IMR-90 (cell line): Measurements from ENCODE around the gene SLC35B3. TPM values are rescaled to one million over a fixed set of nuclear protein-coding genes. Genes with fewer than 3 reads are reported as not detected.

ENCODE experiments used
- ATAC-seq: fragments of 200-7000 bp; cut with Tn5 transposase; 2 replicates; pipeline ENCODE4 v1.9.1; 2020; ENCODE audit warnings: low read depth, mild to moderate bottlenecking, moderate library complexity
- BruUV-seq: library from RNA; stranded (reverse); fragments of 400-500 nt; replicated peaks from 2 replicates; lab custom pipeline; 2021; lab: Mats Ljungman, UMichigan
- CTCF ChIA-PET: fragments of 300-600 bp; formaldehyde crosslinking; extraction: SDS; loops from one replicate; lab custom pipeline; 2021; ENCODE audit warnings: antibody characterized with exemption; lab: Yijun Ruan, JAX
- POLR2A ChIA-PET: fragments of 300-600 bp; sonication (Branson Sonifier 250); formaldehyde crosslinking; loops from one replicate; lab custom pipeline; 2022; ENCODE audit warnings: antibody characterized with exemption; ENCODE audit not compliant: unreplicated experiment; lab: Charles Lee
- DNase-seq: peaks from one replicate; pipeline ENCODE4 v3.0.0; 2013
- H2AFZ ChIP-seq: replicated peaks from 2 replicates; pipeline ENCODE3; 2013; ENCODE audit warnings: low read length, mild to moderate bottlenecking; ENCODE audit not compliant: poor library complexity
- H2AK5ac ChIP-seq: 2 replicates; pipeline ENCODE4 v1.6.1; 2013; ENCODE audit warnings: low read depth, low read length, inconsistent platforms
- H2AK9ac ChIP-seq: replicated peaks from 2 replicates; pipeline ENCODE3; 2013; ENCODE audit warnings: mild to moderate bottlenecking, low read depth, low read length, moderate library complexity; ENCODE audit not compliant: poor library complexity
- H2BK120ac ChIP-seq: 2 replicates; pipeline ENCODE4 v1.6.1; 2013; ENCODE audit warnings: low read depth, low read length, inconsistent platforms
- H2BK15ac ChIP-seq: 3 replicates; pipeline ENCODE4 v1.6.1; 2013; ENCODE audit warnings: low read depth, low read length, inconsistent platforms
- H2BK20ac ChIP-seq: 2 replicates; pipeline ENCODE4 v1.6.1; 2013; ENCODE audit warnings: low read depth, mild to moderate bottlenecking, inconsistent platforms, low read length, moderate library complexity
- H2BK5ac ChIP-seq: 2 replicates; pipeline ENCODE4 v1.6.1; 2013; ENCODE audit warnings: mild to moderate bottlenecking, low read depth, low read length, inconsistent platforms; ENCODE audit not compliant: poor library complexity, severe bottlenecking
- H3K14ac ChIP-seq: replicated peaks from 2 replicates; pipeline ENCODE4 v1.6.1; 2013; ENCODE audit warnings: low read depth, low read length, inconsistent platforms
- H3K18ac ChIP-seq: 2 replicates; pipeline ENCODE4 v1.6.1; 2013; ENCODE audit warnings: low read depth, low read length, control low read depth
- H3K23ac ChIP-seq: 2 replicates; pipeline ENCODE4 v1.6.1; 2013; ENCODE audit warnings: low read depth, low read length, inconsistent platforms
- H3K27ac ChIP-seq: 2 replicates; pipeline ENCODE4 v1.5.1; 2013; ENCODE audit warnings: mild to moderate bottlenecking, control low read depth, low read length; ENCODE audit not compliant: insufficient read depth
- H3K27me3 ChIP-seq: 2 replicates; pipeline ENCODE4 v1.6.1; 2013; ENCODE audit warnings: low read length; ENCODE audit not compliant: control insufficient read depth, insufficient read depth
- H3K36me3 ChIP-seq: 2 replicates; pipeline ENCODE4 v1.6.1; 2013; ENCODE audit warnings: low read length, mixed read lengths; ENCODE audit not compliant: control insufficient read depth, insufficient read depth
- H3K4ac ChIP-seq: 2 replicates; pipeline ENCODE4 v1.6.1; 2013; ENCODE audit warnings: low read depth, low read length, inconsistent platforms
- H3K4me1 ChIP-seq: 2 replicates; pipeline ENCODE4 v1.6.1; 2013; ENCODE audit warnings: low read length, mixed read lengths; ENCODE audit not compliant: control insufficient read depth, insufficient read depth
- H3K4me2 ChIP-seq: 2 replicates; pipeline ENCODE4 v1.6.1; 2013; ENCODE audit warnings: low read depth, mild to moderate bottlenecking, control low read depth, low read length, moderate library complexity
- H3K4me3 ChIP-seq: 2 replicates; pipeline ENCODE4 v1.5.1; 2013; ENCODE audit warnings: low read depth, mild to moderate bottlenecking, control low read depth, low read length, moderate library complexity; ENCODE audit not compliant: insufficient read depth
- H3K56ac ChIP-seq: 2 replicates; pipeline ENCODE4 v1.6.1; 2013; ENCODE audit warnings: low read length, inconsistent platforms; ENCODE audit not compliant: insufficient read depth; ENCODE audit errors: extremely low read depth
- H3K79me1 ChIP-seq, 2 experiments: 2 replicates each; pipeline ENCODE4 v1.6.1; 2013; ENCODE audit warnings: low read length in 2 of 2, inconsistent platforms in 1 of 2, low read depth in 1 of 2
- H3K9ac ChIP-seq: 2 replicates; pipeline ENCODE4 v1.6.1; 2013; ENCODE audit warnings: low read depth, low read length, control low read depth
- H3K9me1 ChIP-seq: 2 replicates; pipeline ENCODE4 v1.6.1; 2013; ENCODE audit warnings: low read length, inconsistent platforms; ENCODE audit not compliant: insufficient read depth
- H3K9me3 ChIP-seq: 2 replicates; pipeline ENCODE4 v1.6.1; 2013; ENCODE audit warnings: low read length; ENCODE audit not compliant: control insufficient read depth, insufficient read depth
- H4K20me1 ChIP-seq: 2 replicates; pipeline ENCODE4 v1.6.1; 2013; ENCODE audit warnings: low read length, inconsistent platforms; ENCODE audit not compliant: insufficient read depth
- H4K5ac ChIP-seq: 2 replicates; pipeline ENCODE4 v1.6.1; 2013; ENCODE audit warnings: mild to moderate bottlenecking, low read depth, low read length, control low read depth
- H4K8ac ChIP-seq, 2 experiments: 2 replicates each; pipeline ENCODE4 v1.6.1; 2013; ENCODE audit warnings: low read depth in 2 of 2, low read length in 2 of 2, control low read depth in 1 of 2, inconsistent platforms in 1 of 2
- H4K91ac ChIP-seq: 2 replicates; pipeline ENCODE4 v1.6.1; 2013; ENCODE audit warnings: low read depth, low read length, inconsistent platforms; ENCODE audit not compliant: insufficient read depth
- CEBPB ChIP-seq: IDR thresholded peaks from 2 replicates; pipeline ENCODE4 v1.6.1; 2012; ENCODE audit warnings: low read depth, low read length, improper control_type of control experiment
- CTCF ChIP-seq: conservative IDR thresholded peaks from 2 replicates; pipeline ENCODE4 v1.5.1; 2012; ENCODE audit warnings: mild to moderate bottlenecking, low read depth, low read length, improper control_type of control experiment
- MXI1 ChIP-seq: IDR thresholded peaks from 2 replicates; pipeline ENCODE4 v1.6.1; 2012; ENCODE audit warnings: low read depth, mild to moderate bottlenecking, low read length, moderate library complexity, borderline replicate concordance
- NFE2L2 ChIP-seq: fragments of 150-350 bp; IDR thresholded peaks from 2 replicates; pipeline ENCODE4 v1.6.1; 2016; ENCODE audit warnings: low read depth, mild to moderate bottlenecking, low read length
- RAD21 ChIP-seq: IDR thresholded peaks from 2 replicates; pipeline ENCODE4 v1.6.1; 2012; ENCODE audit warnings: low read length, improper control_type of control experiment
- RCOR1 ChIP-seq: IDR thresholded peaks from 2 replicates; pipeline ENCODE4 v1.6.1; 2012; ENCODE audit warnings: mild to moderate bottlenecking, low read length, improper control_type of control experiment; ENCODE audit not compliant: insufficient replicate concordance
- USF2 ChIP-seq: fragments of 150-350 bp; IDR thresholded peaks from 2 replicates; pipeline ENCODE4 v1.6.1; 2017; ENCODE audit warnings: mild to moderate bottlenecking, antibody characterized with exemption, low read length, low read depth
- whole genome bisulfite sequencing, 2 experiments: methylation state at CpG; one replicate each; pipeline versions ENCODE4 v1.1.5 to v1.1.7; 2013; ENCODE audit warnings: missing lambda C conversion rate in 2 of 2; ENCODE audit not compliant: insufficient read length in 1 of 2; ENCODE audit errors: extremely low coverage in 2 of 2; 5-methylcytosine and 5-hydroxymethylcytosine counted together
- dilution Hi-C: fragments of 300-500 bp; cut with HindIII; formaldehyde crosslinking; loops from one replicate; pipeline ENCODE4 v1.14.3; 2018; ENCODE audit warnings: low sequenced_read_pairs; ENCODE audit not compliant: unreplicated experiment
- in situ Hi-C: fragments of 300-500 bp; cut with MboI; formaldehyde crosslinking; loops from 3 replicates; pipeline ENCODE4 v1.14.3; 2019; ENCODE audit warnings: low sequenced_read_pairs, inconsistent platforms, mixed read lengths
- intact Hi-C: fragments of 100-400 bp; cut with micrococcal nuclease; formaldehyde crosslinking; loops from 2 replicates; pipeline ENCODE4 v1.10.0; 2022
- polyA plus RNA-seq, 3 experiments: library from polyadenylated mRNA; depleted of rRNA; stranded (reverse); fragments of >200 nt; gene quantifications; 2 replicates each; pipeline ENCODE4 v1.2.3, GENCODE V29; 2012; ENCODE audit warnings: low replicate concordance in 1 of 3
- total RNA-seq: library from RNA; depleted of rRNA; stranded (reverse); fragments of >200 nt; gene quantifications from 2 replicates; pipeline ENCODE4 v1.2.3, GENCODE V29; 2012
- TF ChIP-seq, protein P1 (sequence below): fragments of 150-350 bp; IDR thresholded peaks from 2 replicates; pipeline ENCODE4 v1.6.1; 2016; ENCODE audit warnings: low read depth, mild to moderate bottlenecking, low read length, moderate library complexity, borderline replicate concordance

Gene SLC35B3
- total and polyA plus RNA-seq, 2 of the 4 experiments (the other 2 are of a cell fraction) = 19.0 to 21.1 TPM

DNA sequence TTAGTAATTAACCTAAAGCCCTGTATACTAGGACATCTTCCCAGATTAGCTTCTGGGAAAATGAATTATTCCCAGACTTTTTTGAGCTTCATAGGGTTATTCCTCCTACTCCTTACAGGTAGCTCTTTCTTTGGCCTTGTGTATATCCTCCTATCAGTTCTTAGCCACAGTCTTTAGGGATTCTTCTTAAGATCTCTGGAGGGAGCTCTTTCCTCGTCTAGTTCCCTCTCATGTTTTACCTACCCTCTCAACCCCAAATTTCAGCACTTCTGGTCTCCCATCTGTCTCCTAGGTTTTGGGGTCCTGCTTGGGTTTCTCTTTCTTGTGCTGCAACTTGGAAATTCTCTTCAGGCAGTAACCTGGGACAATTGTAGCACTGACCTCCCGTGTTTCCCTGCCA lies 46.4 kb upstream of the SLC35B3 start:
- H3K56ac ChIP-seq = no peak overlapping the region
- H3K23ac ChIP-seq = no peak overlapping the region
- H3K4ac ChIP-seq = no peak overlapping the region
- no peak overlapping the region for H4K91ac ChIP-seq
- POLR2A ChIA-PET = no interaction called here
- intact Hi-C loops = no loop called here
- ATAC-seq (no peak), DNase-seq (no peak)
- no peaks in the 10 kb centered on the region for H3K9me1 ChIP-seq
- H4K8ac ChIP-seq = no peak overlapping the region
- H3K18ac ChIP-seq = no peak overlapping the region
- H3K27me3 ChIP-seq = no peaks in the 10 kb centered on the region
- no peaks in the 10 kb centered on the region for H3K79me1 ChIP-seq
- H2BK120ac ChIP-seq = no peak overlapping the region
- no TSS peak for BruUV-seq
- in situ Hi-C loops = no loop called here
- H2AK5ac ChIP-seq = no peak overlapping the region
- no peaks in the 10 kb centered on the region for H3K4me1 ChIP-seq
- CTCF ChIA-PET = interaction anchor here (0.6 to 1.0 kb wide), 3 partner anchors 9 to 24 kb away, joined by 3 to 5 read pairs (median 3); no protein-coding TSS in a partner anchor
- WGBS, 2 experiments = no CpG with 5 or more reads among the region's 2 CpGs
- no peaks in the 10 kb centered on the region for H4K20me1 ChIP-seq
- H3K9me3 ChIP-seq = peaks cover 2% of the 10 kb centered on the region; the same call in 1 of the 2 replicates
- no peak overlapping the region for H4K5ac ChIP-seq
- dilution Hi-C loops = no loop called here
- no peak overlapping the region for H2BK15ac ChIP-seq
- no peak overlapping the region for H2BK20ac ChIP-seq
- H3K9ac ChIP-seq = no peak overlapping the region
- no peak overlapping the region for H3K4me3 ChIP-seq
- no peak overlapping the region for H3K4me2 ChIP-seq
- no peak overlapping the region for H2AK9ac ChIP-seq
- TF ChIP-seq NFE2L2 = no peak
- no peak for TF ChIP-seq RCOR1
- TF ChIP-seq, protein P1, sequence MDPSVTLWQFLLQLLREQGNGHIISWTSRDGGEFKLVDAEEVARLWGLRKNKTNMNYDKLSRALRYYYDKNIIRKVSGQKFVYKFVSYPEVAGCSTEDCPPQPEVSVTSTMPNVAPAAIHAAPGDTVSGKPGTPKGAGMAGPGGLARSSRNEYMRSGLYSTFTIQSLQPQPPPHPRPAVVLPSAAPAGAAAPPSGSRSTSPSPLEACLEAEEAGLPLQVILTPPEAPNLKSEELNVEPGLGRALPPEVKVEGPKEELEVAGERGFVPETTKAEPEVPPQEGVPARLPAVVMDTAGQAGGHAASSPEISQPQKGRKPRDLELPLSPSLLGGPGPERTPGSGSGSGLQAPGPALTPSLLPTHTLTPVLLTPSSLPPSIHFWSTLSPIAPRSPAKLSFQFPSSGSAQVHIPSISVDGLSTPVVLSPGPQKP = no peak
- no peak for TF ChIP-seq CEBPB
- no peak for TF ChIP-seq USF2
- TF ChIP-seq CTCF = 0 out of 2 replicates have a peak, but pooled peaks have one; percentile 16
- TF ChIP-seq MXI1 = no peak
- TF ChIP-seq RAD21 = no peak
- H3K14ac ChIP-seq = no peak overlapping the region
- H2AFZ ChIP-seq = no peak overlapping the region
- no peak overlapping the region for H2BK5ac ChIP-seq
- H3K27ac ChIP-seq = no peak overlapping the region
- no peaks in the 10 kb centered on the region for H3K36me3 ChIP-seq
